GM13976 (cell line): Measurements from ENCODE around the gene ZBTB3.

Experiments
- DNase-seq: peaks from one replicate; pipeline ENCODE4 v3.0.0; 2012; ENCODE audit warnings: low spot score
- CTCF ChIP-seq: IDR thresholded peaks from 2 replicates; pipeline ENCODE4 v1.5.1; 2012; ENCODE audit warnings: borderline replicate concordance, mild to moderate bottlenecking; ENCODE audit not compliant: insufficient read depth; ENCODE audit errors: extremely low read depth, missing control alignments, control extremely low read depth
- in situ Hi-C: fragments of 300-500 bp; cut with MboI; formaldehyde crosslinking; loops from one replicate; pipeline ENCODE4 v1.12.0; 2022; ENCODE audit warnings: low sequenced_read_pairs, mixed read lengths, inconsistent platforms; ENCODE audit not compliant: unreplicated experiment

The ZBTB3 gene

GRCh38 chr11:62716206-62716605 lies 37.8 kb downstream of the ZBTB3 start:
- in situ Hi-C loops, result no loop called here
- DNase-seq, result no peak
- TF ChIP-seq CTCF, result no peak

- in situ Hi-C loops, result no loop called here
- no peak for TF ChIP-seq CTCF
- DNase-seq, result no peak
These were observed 38.5 kb downstream of the ZBTB3 start for GRCh38 chr11:62715150-62716130.

GRCh38 chr11:62713343-62713742 lies 40.6 kb downstream of the ZBTB3 start:
- in situ Hi-C loops, result no loop called here
- no peak for DNase-seq
- TF ChIP-seq CTCF, result no peak

- no peak for TF ChIP-seq CTCF
- in situ Hi-C loops, result no loop called here
- DNase-seq, result no peak
These were observed 41.1 kb downstream of the ZBTB3 start for GRCh38 chr11:62712861-62713260.

- in situ Hi-C loops, result no loop called here
- no peak for DNase-seq
- no peak for TF ChIP-seq CTCF
These were observed 41.6 kb downstream of the ZBTB3 start for GRCh38 chr11:62712276-62712812.

GRCh38 chr11:62710001-62710345 lies 44.0 kb downstream of the ZBTB3 start:
- no peak for TF ChIP-seq CTCF
- no peak for DNase-seq
- in situ Hi-C loops, result no loop called here
